ENCODE measurements around the gene LRRC45.

The LRRC45 gene

DNA sequence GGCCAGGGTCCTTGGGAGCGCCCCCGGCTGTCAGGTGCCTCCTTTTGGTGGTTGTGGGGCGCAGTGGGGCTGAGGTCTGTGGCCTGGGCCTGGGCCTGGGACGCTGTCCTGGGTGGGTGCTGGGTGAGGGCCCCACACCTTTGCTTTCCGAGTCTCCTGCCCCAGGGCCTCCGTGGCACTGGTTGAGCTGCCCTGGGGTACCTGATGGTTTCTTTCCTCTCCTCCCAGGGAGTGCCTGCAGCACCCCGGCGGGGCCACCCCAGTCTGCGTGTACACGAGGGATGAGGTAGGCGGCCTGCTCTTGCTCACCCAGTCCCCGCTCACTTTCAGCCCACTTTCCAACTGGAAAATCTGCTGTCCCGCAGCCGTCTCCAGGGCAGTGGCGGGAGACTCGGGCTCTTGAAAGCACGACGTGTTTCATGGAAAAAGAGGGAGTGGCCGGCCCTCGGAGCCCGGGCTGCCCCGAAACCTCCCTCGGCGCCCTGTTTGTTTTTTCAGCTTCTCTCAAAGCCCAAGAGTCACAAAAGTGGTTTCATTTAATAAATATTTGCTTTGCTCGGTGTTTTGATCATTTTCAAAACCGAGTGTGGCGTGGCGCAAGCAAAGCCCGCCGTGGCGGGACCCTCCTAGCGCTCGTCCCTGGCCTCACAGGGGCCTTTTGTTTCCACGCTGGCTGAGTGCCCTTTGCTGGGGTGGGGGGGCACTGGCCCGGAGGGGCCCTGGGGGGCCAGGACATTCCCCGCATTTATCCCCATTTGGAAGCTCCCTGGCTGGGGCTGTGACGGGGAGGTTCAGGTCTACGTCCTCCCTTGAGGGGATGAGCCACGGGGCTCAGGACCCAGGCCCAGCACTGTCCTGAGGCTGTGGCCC is 28.3 kb upstream of the LRRC45 start:
- DNase-seq = peak; percentile 55

DNA sequence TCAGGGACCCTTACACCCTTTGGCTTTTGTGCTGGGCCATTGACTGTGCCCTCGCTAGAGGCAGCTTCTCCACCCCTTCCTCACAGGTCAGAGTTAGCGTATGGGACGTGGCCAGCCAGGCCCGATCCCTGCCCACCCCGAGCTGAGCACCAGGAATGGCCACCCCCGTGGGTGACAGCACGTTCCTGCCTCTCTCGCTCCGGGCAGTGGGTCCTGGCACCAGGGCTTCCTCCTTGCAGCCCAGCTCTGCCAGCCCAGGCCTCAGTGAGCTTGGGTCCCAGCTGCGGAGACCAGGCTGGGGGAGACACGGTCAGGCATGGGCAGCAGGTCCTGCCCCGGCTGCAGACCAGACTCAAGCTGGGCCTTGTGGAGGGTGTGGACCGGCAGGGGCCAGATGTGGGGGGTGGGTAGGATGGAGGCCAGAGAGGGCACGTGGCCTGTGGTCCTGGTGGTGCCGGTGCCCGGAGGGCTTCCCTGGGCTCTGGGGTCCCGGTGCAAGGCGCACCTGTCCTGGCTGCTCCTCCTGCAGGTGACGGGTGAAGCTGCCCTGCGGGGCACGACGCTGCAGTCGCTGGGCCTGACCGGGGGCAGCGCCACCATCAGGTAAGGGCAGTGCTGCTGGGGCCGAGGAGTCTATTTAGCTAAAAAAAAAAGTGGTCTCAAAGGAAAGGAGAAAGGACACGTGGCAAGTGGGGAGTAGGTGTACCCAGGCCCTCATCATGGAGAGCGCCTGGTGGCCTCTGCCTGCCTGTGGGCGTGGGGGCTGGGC is 27.5 kb upstream of the LRRC45 start:
- DNase-seq = peak; percentile 28

DNA sequence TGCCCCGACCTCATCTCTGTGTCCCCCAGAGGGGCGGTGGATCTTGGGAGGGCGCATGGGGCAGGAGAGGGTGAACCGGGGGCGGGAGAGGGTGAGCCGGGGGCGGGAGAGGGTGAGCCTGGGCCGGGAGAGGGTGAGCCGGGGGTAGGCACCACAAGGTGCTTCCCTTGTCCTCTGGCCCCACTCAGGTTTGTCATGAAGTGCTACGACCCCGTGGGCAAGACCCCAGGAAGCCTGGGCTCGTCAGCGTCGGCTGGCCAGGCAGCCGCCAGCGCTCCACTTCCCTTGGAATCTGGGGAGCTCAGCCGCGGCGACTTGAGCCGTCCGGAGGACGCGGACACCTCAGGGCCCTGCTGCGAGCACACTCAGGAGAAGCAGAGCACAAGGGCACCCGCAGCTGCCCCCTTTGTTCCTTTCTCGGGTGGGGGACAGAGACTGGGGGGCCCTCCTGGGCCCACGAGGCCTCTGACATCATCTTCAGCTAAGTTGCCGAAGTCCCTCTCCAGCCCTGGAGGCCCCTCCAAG is 26.8 kb upstream of the LRRC45 start:
- DNase-seq = no peak

DNA sequence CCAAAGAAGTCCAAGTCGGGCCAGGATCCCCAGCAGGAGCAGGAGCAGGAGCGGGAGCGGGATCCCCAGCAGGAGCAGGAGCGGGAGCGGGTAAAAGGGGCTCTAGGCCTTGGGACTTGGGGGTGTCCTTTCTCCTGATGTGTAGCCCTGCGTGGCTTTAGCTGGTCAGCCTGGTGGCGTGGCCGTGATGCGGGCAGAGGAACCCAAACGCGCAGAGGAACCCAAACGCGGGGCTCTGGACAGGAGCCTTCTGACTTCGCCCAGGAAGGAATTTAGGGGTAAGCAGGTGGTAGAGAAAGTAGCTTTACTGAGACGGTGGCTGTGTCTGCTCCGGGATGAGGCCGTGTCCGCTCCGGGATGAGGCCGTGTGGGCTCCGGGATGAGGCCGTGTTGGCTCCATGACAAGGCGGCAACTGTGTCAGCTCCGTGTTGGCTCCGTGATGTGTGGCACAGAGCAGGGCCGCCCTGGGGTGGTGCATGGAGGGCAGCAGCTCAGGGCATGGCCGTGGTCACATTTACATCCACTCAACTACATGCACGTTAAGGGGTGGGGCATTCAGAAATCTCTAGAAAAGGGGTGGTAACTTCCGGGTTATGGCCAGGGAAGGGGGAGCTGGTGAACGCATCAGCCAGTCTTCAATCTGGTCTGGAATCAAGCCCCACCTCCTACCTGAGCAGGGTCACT is 26.2 kb upstream of the LRRC45 start:
- DNase-seq = no peak

DNA sequence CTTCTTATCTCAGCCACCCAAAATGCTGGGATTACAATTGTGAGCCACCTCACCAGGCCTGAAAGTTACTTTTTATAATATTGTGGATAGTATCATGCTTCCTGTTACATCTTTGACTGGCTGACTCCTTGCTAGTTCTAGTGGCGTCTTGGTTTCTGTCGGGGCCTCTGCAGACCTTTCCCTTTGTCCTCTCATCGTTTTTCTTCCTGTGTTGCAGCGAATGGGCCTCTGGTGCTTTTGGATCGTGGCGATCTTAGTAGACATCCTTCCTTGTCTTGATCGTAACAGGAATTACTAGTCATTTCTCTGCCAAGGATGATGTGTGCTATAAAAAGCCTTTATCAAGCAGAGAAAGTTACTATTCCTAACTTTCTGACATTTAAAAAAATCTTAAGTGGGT is 24.9 kb upstream of the LRRC45 start:
- DNase-seq = no peak

DNA sequence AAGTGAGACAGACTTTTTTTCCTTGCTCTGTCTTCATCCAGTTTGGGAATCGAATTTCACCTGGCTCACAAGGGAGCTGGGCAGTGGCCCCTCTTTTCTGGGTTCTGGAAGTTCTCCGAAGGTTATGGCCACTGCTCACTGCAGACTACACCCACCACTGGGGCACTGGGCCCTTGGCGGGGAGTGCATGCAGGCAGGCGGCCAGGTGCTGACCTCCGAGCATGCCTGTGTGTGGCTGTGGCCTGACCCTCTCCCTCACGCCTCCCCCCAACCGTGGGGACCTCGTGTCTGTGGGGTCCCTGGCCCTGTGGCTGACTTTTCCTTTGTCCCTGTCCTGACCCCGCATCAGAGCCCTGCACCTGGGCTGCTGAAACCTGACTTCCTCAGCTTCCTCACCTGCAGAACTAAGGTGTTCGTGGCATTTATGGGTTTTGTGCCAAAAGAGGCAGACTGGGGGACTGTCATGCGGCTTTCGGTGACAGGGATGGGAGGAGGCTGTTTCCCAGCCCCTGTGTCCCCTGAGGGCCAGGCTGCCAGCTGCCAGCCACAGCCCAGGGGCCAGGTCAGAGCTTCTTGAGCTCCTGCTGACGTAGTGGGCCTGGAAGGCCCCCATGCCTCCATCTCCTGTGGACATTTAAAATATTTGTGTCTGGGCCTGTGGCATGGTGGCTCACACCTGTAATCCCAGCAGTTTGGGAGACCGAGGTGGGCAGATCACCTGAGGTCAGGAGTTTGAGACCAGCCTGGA is 24.2 kb upstream of the LRRC45 start:
- DNase-seq = no peak

DNA sequence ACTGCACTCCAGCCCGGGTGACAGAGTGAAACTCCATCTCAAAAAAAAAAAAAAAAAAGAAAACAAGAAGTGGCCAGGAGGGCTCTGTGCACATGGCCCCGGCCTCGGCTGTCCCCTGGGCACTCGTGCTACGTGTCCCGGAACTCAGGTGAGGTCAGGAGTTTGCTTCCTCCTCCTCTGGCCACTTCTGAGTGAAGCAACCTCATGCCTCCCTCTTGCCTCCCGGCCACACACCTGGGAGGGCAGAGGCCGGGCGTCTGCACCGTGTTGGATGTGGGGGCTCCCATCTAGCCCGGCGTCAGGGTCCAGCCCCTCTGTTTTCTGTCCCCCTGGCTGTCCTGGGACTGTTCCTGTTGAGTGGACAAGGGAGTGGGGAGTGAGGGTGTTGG is 23.5 kb upstream of the LRRC45 start:
- DNase-seq = no peak

DNA sequence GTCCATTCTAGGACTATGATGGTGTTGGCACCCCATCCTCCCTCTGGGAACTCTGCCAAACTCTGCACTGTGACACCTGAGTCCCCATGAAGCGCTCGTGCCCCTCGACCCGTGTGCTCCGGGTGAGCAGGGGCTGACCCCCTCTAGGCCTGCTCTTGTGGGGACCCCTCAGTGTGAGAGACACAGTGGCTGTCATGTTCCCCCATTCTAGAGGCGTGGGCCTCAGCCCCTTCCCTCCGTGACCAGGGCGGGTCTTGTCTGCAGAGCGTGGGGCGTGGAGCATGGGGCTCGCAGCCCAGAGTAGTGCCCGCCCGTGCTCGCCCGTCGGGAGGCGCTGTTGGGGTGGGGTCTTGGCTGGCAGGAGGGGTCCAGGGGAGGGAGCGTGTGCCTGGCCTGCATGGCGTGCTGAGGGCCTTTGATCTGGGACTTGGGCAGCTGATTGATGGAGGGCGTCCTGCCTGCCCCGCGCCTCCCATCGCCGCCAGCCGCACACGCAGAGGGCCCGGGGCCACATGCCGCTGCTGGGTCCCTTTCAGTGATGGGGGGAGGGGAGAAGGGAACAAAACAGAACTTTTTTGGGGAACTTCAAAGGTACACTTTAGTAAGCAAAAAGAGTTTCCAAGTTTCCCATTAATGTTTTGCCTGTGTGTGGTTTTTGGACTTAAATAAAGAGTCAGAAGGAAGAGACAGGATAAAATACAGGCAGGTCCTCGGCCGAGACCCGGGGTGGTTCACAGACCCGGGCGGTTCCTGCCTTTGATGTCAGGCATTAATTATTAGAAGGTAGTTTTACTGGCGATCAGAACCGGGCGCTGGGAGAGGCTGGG is 22.9 kb upstream of the LRRC45 start:
- no peak for DNase-seq

DNA sequence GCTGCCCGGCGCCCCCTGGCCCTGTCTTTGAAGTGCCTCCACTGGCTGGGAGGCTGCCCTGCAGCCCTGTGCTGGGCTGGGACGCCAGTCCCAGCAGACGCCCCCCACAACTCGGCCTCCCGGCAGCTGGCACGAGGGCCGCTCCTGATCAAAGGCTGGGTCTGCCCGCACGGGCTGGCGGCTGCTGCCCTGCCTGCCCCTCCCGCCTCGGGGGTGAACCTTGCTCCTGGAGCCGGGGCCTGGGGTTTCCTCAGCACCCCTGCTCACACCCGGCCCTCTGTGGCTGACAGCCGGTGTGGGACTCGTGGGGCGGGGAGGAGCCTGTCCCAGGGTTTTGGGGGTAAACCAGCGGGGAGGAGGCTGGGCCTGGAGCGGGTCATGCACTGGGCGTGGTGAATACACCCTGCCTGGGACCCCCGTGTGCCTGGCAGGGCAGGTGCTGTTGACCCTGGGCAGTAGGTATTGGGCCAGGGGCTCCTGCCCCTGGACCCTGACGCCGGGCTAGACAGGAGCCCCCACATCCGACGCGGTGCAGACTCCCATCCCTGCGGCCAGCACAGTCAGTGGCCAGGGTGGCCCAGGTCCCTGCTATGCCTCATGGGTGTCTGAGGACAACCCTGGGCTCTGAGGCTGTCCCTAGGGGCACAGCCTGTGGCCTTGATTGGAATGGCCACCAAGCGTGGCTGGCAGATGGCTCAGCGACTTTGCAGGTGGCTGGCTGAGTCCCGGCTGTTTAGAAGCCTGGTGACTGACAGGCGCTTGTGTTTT is 22.1 kb upstream of the LRRC45 start:
- DNase-seq = no peak

DNA sequence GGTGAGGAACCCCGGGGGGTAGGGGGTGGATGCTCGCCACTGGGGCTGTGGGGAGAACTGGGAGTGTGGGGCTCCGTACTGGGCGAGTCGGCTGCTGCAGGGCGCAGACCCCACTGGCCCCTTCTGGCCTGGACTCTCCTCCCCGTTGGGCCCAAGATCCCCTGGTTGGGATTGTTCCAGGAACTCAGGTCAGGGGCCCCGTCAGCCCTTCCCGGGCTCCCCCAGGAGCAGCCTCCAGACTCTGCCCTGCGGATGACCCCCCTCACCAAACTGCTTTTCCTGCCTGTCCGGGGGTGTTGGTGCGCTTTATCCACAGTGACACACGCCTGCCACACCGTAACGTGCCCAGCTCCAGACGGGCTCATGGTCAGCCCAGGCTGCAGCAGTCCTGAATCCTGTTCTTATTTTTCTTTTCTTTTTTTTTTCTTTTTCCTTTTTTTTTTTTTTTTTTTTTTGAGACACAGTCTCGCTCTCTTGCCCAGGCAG is 21.5 kb upstream of the LRRC45 start:
- no peak for DNase-seq

DNA sequence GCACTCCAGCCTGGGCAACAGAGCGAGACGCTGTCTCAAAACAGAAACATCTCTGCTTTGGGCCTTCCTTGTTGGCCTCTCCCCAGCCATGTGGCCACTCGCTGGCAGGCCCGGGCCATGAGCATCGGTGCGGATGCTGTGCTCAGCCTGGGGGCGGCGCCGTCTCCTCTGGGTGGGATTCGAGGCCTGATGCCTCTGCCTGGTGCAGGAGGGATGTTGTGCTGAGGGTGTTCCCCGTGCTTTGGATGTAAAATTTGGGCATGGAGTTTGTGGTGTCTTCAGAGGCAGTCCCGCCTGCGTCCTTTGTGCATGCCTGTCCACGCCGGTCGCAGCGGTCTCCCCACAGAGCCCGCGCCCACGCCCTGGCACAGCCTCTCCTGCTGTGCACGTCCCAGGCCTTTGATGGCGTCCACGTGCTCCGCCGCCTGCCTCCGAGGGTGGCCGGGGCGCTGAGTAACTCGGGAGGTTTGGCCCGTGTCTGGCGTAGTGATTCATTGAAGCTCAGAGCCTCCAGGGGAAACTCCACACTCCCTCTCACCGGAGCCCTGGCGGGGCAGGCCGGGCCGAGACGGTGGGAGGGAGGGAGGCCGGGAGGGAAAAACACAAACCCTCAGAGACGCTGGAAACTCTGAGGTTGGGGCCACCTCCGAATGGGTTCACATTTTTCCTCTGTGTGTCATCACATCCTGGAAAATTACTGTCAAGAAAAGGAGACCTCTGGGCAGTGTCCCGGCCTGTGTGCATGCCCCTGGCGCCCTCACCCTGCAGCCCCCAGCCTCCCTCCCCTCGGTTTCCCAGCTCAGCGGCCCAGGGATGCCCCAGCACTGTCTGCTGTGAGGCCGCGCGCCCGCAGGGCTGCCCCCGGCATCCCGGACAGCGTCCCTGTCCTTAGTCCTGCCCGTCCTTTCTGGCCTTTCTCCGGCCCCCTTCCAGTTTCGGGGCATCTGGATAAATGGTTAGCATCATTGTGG is 19.4 kb upstream of the LRRC45 start:
- DNase-seq = peak; percentile 81

DNA sequence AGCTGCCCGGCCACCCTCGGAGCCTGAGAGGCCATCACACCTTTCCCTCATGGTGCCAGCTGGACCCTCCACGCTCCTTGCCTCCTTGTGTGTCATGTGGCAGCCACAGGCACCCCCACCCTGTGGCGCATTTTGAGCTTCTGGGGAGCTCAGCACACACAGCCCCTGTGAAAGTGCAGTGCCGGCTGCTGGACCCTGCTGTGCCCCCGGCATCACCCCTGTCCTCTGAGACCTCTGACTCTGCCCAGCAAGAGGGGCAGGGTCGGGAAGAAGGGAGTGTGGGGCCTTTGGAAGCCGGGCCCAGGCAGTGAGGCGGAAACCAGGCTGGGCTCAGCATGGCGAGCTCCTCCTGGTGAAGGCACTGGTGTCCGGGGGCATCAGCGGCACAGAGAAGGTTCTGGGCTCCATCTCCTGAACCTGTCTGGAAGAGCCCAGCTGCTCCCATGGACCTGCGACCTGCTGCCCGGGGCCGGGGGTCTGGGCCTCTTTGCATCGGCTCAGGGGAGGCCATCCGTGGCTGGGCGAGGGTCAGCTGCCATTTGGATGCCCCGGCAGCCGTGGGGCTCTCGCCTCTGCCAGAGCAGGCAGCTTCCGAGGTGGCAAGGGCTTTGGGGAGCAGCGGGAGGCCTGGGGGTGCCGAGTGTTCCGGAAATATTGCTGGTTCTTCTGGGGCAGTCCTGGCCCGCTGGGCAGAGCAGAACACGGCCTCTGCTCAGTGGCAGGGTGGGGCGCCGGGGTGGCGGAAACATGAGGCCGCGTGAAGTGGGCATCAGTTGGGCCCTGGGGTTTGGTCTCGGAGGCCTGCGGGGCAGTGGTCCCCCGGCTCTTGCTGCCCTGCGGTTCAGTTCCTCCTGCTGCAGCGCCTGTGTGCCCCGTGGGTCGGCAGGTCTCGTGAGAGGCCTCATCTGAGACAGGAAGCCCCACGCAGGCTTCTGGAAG is 18.3 kb upstream of the LRRC45 start:
- DNase-seq = no peak

DNA sequence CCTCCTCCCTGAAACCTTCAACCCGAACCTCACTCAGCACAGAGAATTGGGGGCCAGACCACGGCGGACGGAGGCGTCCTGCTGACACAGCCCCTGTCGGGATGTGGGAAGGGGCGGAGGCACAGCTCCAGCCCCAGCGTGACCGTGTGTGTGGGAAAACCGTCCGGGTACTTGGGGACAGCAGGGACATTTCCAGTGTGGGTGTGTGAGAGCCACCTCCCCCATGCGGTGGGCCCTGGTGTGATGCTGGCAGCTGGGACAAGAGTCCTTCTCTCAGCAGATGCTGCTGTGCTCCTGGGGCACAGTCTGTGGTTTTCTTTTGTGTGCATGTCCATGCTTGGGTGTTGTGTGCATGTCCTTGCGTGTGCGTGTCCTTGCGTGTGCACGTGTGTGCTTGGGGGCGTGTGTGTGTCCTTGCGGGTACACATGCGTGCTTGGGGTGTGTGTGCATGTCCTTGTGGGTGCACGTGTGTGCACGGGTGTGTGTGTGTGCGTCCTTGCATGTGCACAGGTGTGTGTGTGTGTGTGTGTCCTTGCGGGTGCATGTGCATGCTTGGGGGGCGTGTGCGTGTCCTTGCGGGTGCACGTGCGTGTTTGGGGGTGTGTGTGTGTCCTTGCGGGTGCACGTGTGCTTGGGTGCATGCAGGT is 17.3 kb upstream of the LRRC45 start:
- DNase-seq = no peak

DNA sequence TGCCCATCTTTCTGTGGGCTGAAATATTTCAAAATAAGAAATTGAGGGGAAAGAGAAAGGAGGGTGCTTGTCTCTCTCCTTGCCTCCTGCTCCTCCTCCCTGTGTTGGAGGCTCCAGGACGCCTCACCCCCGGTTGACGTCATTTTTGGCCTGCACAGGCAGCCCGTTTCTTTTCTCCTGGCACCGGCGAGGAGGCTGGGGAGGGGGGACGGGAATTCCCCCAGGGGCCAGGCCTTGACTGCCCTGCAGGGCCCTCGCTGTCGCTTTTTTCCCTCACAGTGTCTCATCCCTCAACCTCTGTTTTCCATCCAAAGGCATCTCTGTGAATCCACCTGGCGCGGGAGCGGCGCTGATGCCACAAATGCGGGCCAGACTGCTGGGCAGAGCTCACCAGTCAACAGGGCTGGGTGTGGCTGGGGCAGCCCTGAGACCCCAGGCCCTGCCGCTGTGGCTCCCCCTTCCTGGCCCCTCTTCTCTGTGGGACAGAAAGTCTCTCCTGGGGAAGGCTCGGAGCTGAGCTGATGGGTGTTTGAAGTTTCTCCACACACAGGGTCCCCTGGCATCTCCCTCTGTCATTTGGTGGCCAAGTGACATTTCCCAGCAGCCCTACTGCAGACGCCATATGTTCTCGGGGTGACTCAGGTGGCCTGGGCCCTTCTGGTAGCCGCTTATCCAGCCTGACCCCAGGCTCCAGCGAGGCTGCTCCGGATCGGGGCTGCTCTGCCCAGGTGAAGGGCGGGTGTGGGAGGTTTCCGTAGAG is 16.5 kb upstream of the LRRC45 start:
- no peak for DNase-seq

DNA sequence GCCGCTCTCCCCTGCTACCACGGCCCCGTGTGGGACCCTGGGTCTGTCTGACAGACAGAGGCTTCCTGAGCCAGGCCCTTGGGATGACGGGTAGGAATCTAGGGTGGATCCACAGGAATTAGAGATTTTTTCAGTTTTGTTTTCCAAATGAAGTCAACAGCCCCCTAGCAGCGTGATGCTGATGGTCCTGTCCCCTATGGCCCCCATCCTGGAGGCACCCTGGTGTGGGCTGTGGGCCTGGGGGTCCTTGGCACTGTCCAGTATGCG is 15.9 kb upstream of the LRRC45 start:
- DNase-seq = no peak

DNA sequence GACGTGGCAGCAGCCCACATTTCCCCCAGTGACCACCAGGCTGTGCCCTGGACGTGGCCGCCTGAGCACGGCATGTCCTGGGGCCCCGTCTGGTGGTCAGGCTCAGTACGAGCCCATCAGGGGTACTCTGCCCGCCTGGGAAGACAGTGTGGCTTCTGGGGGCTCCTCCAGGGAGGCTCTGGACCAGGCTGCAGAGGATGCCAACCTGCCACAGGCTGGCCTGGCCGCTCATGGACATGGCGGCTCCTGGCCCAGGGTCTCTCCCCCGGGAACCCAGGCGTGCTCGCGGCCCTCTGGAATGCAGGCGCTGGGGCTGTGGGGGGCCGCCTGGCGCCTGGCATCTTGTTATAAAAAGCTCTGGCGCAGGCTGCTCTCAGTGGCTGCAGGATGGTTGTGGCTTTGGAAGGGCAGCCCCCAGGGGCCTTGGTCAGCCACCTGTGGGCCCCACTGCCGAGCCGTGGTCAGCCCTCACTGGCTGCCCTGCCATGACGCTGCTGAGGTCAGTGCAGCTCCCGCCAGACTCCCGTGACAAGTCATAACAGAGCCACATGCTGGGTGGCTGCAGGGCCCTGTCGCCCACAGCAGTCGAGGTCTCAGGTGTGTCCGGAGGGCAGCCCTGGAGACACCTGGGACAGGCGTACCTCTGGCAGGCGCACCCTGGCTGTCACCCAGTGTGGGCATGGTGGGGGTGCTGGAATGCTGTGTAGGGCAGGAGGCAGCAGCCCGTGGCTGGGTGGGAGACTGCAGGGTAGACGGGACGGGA is 15.4 kb upstream of the LRRC45 start:
- no peak for DNase-seq
